ENCODE data around the gene VRK1. TPM values are rescaled to one million over a fixed set of nuclear protein-coding genes. Genes with fewer than 3 reads are reported as not detected.

VRK1 gene
- total and polyA plus RNA-seq, 2 of the 4 experiments (the other 2 are of a cell fraction), result 14.2 to 19.9 TPM

GRCh38 chr14:96823652-96824051 lies 26.5 kb downstream of the VRK1 start:
- H3K4me3 ChIP-seq (ENCODE audit: insufficient read depth, low read depth, low read length), result no peak overlapping the region
- no peak overlapping the region for H3K14ac ChIP-seq (replicated peaks; ENCODE audit: low read depth, low read length)
- no peak overlapping the region for H3K27ac ChIP-seq (ENCODE audit: insufficient read depth, low read length)
- H3K9me3 ChIP-seq (ENCODE audit: control insufficient read depth, insufficient read depth, low read length), result no peaks in the 10 kb centered on the region
- H2AK5ac ChIP-seq (ENCODE audit: low read depth, low read length), result no peak overlapping the region
- H4K91ac ChIP-seq (ENCODE audit: insufficient read depth, low read depth, low read length), result no peak overlapping the region
- H2BK120ac ChIP-seq (ENCODE audit: low read depth, low read length), result no peak overlapping the region
- no peak overlapping the region for H2BK20ac ChIP-seq (ENCODE audit: low read depth, low read length)
- H3K18ac ChIP-seq (ENCODE audit: low read depth, low read length), result no peak overlapping the region
- dilution Hi-C loops (cut with HindIII; ENCODE audit: low sequenced_read_pairs, unreplicated experiment), result no loop called here
- H3K27me3 ChIP-seq (ENCODE audit: control insufficient read depth, insufficient read depth, low read length), result no peaks in the 10 kb centered on the region
- H3K56ac ChIP-seq (ENCODE audit: extremely low read depth, insufficient read depth, low read length), result no peak overlapping the region
- H3K4ac ChIP-seq (ENCODE audit: low read depth, low read length), result no peak overlapping the region
- CTCF ChIA-PET, result interaction anchor here (0.7 kb wide), 1 partner anchor 175 kb away, joined by 6 read pairs; no protein-coding TSS in a partner anchor
- H3K4me2 ChIP-seq (ENCODE audit: low read depth, low read length), result no peak overlapping the region
- H4K8ac ChIP-seq (ENCODE audit: low read depth in 2 of 2, low read length in 2 of 2), result no peak overlapping the region
- WGBS, 2 experiments (ENCODE audit: extremely low coverage in 2 of 2, insufficient read length in 1 of 2), result no CpG with 5 or more reads among the region's 2 CpGs
- H2AFZ ChIP-seq (replicated peaks; ENCODE audit: low read length, poor library complexity), result no peak overlapping the region
- DNase-seq, result no peak
- H2BK15ac ChIP-seq (ENCODE audit: low read depth, low read length), result no peak overlapping the region
- H4K20me1 ChIP-seq (ENCODE audit: insufficient read depth, low read length), result no peaks in the 10 kb centered on the region
- H3K9ac ChIP-seq (ENCODE audit: low read depth, low read length), result no peak overlapping the region
- TF ChIP-seq ELK1 (IDR thresholded peaks at IDR 0.05; ENCODE audit: borderline replicate concordance, low read depth, low read length) (no peak), RFX5 (IDR thresholded peaks at IDR 0.05; ENCODE audit: low read depth, low read length) (no peak), POLR2A (IDR thresholded peaks at IDR 0.05; ENCODE audit: low read depth, low read length) (no peak), NFE2L2 (IDR thresholded peaks at IDR 0.05; ENCODE audit: low read depth, low read length) (no peak), MAZ (IDR thresholded peaks at IDR 0.05; ENCODE audit: borderline replicate concordance, low read depth, low read length) (no peak), MXI1 (IDR thresholded peaks at IDR 0.05; ENCODE audit: borderline replicate concordance, low read depth, low read length) (no peak), FOS (IDR thresholded peaks at IDR 0.05; ENCODE audit: low read depth, low read length) (no peak), CTCF (conservative IDR thresholded peaks at IDR 0.05; ENCODE audit: low read depth, low read length) (no peak), MAFK (IDR thresholded peaks at IDR 0.05; ENCODE audit: low read depth, low read length) (no peak), RAD21 (IDR thresholded peaks at IDR 0.05; ENCODE audit: low read length) (no peak), BHLHE40 (IDR thresholded peaks at IDR 0.05; ENCODE audit: low read depth, low read length) (no peak), SMC3 (IDR thresholded peaks at IDR 0.05; ENCODE audit: low read depth, low read length) (no peak), CEBPB (IDR thresholded peaks at IDR 0.05; ENCODE audit: low read depth, low read length) (no peak), RCOR1 (IDR thresholded peaks at IDR 0.05; ENCODE audit: insufficient replicate concordance, low read length) (no peak), USF2 (IDR thresholded peaks at IDR 0.05; ENCODE audit: low read depth, low read length) (no peak), CHD1 (IDR thresholded peaks at IDR 0.05; ENCODE audit: low read depth, low read length) (no peak)
- peaks cover 4% of the 10 kb centered on the region; the same call in 1 of the 2 replicates for H3K4me1 ChIP-seq (ENCODE audit: control insufficient read depth, insufficient read depth, low read length)
- in situ Hi-C loops (cut with MboI; ENCODE audit: low sequenced_read_pairs), result no loop called here
- no peak overlapping the region for H4K5ac ChIP-seq (ENCODE audit: low read depth, low read length)
- ATAC-seq (ENCODE audit: low read depth), result no peak
- no peaks in the 10 kb centered on the region for H3K36me3 ChIP-seq (ENCODE audit: control insufficient read depth, insufficient read depth, low read length)
- H3K23ac ChIP-seq (ENCODE audit: low read depth, low read length), result no peak overlapping the region
- no peak overlapping the region for H2BK5ac ChIP-seq (ENCODE audit: low read depth, low read length, poor library complexity, severe bottlenecking)
- no TSS peak for BruUV-seq (replicated peaks)
- POLR2A ChIA-PET (ENCODE audit: unreplicated experiment), result no interaction called here
- H3K9me1 ChIP-seq (ENCODE audit: insufficient read depth, low read length), result peaks cover 3% of the 10 kb centered on the region; the same call in 1 of the 2 replicates
- peaks cover 22 to 41% of the 10 kb centered on the region in 2 experiments for H3K79me1 ChIP-seq (ENCODE audit: low read depth in 1 of 2, low read length in 2 of 2)
- intact Hi-C loops (cut with micrococcal nuclease), result no loop called here
- no peak overlapping the region for H2AK9ac ChIP-seq (replicated peaks; ENCODE audit: low read depth, low read length, poor library complexity)
